Sigmoid colon (tissue), 4 donors: ENCODE data around the gene KRTAP20-1.

Experiments used
- CTCF ChIP-seq, 4 experiments: fragments of 450-650 bp in 3 of 4; fragments of 200-600 bp in 1 of 4; IDR thresholded peaks; one replicate each; pipeline ENCODE4 v1.5.1; 2016 to 2019; ENCODE audit warnings: antibody characterized with exemption in 4 of 4, mild to moderate bottlenecking in 3 of 4, moderate library complexity in 2 of 4
- POLR2A ChIP-seq, 2 donors: fragments of 450-650 bp; IDR thresholded peaks; one replicate each; pipeline ENCODE4 v1.6.1; 2016; ENCODE audit warnings: antibody characterized with exemption in 2 of 2, mild to moderate bottlenecking in 2 of 2, moderate library complexity in 2 of 2
- POLR2AphosphoS5 ChIP-seq, 4 donors: sonication (generic); formaldehyde crosslinking; IDR thresholded peaks; one replicate each; pipeline ENCODE4 v1.6.1; 2017; ENCODE audit warnings: antibody characterized with exemption in 4 of 4

GRCh38 chr21:30623362-30623761, 7.1 kb downstream of the KRTAP20-1 start:
- no peak for TF ChIP-seq CTCF (IDR thresholded peaks at IDR 0.05)
- no peak for TF ChIP-seq POLR2A (IDR thresholded peaks at IDR 0.05)
- no peak for TF ChIP-seq POLR2AphosphoS5 (IDR thresholded peaks at IDR 0.05)
